GM12878 (cell line): ENCODE measurements around the gene SETD2. TPM values are rescaled to one million over a fixed set of nuclear protein-coding genes. Genes with fewer than 3 reads are reported as not detected.

ENCODE experiments used
- ATAC-seq: fragments of 200-7000 bp; cut with Tn5 transposase; 3 replicates; pipeline ENCODE4 v1.9.1; 2020; ENCODE audit warnings: mild to moderate bottlenecking, moderate library complexity
- BruUV-seq: library from RNA; stranded (reverse); fragments of 400-500 nt; replicated peaks from 2 replicates; lab custom pipeline; 2021; lab: Mats Ljungman, UMichigan
- CTCF ChIA-PET: fragments of 300-600 bp; sonication (Branson Sonifier 250); formaldehyde crosslinking; extraction: SDS; loops from one replicate; lab custom pipeline; 2021; ENCODE audit warnings: inconsistent platforms; lab: Yijun Ruan, JAX
- POLR2A ChIA-PET: fragments of 350-600 bp; formaldehyde crosslinking; extraction: SDS; loops from one replicate; lab custom pipeline; 2021; ENCODE audit warnings: inconsistent platforms; lab: Charles Lee
- RAD21 ChIA-PET: fragments of 300-600 bp; sonication (Branson Sonifier 250); formaldehyde crosslinking; loops from one replicate; lab custom pipeline; 2023; ENCODE audit warnings: antibody characterized with exemption; ENCODE audit not compliant: unreplicated experiment; lab: Charles Lee
- SMC1A ChIA-PET: fragments of 300-600 bp; sonication (Branson Sonifier 250); formaldehyde crosslinking; loops from one replicate; lab custom pipeline; 2023; ENCODE audit not compliant: unreplicated experiment, uncharacterized antibody; lab: Charles Lee
- DNase-seq: peaks from one replicate; pipeline ENCODE4 v3.0.0-alpha.2; 2011; ENCODE audit warnings: low read depth, low spot score
- FAIRE-seq: peaks from 3 replicates; lab custom pipeline; 2011; peaks lifted over from hg19 to GRCh38; lab: Jason Lieb, UNC
- H2AFZ ChIP-seq: 2 replicates; pipeline ENCODE4 v1.6.0; 2011; ENCODE audit warnings: low read depth, low read length, control low read depth; ENCODE audit not compliant: control insufficient read depth
- H3K27ac ChIP-seq: 2 replicates; pipeline ENCODE4 v1.5.1; 2011; ENCODE audit warnings: control low read depth; ENCODE audit not compliant: control insufficient read depth, insufficient read depth
- H3K27me3 ChIP-seq, 2 experiments: replicated peaks in 1 of 2; 2 replicates each; pipeline versions ENCODE4 v1.6.0 to v1.6.1; 2011; ENCODE audit warnings: low read length in 1 of 2; ENCODE audit not compliant: control insufficient read depth in 2 of 2, insufficient read depth in 2 of 2
- H3K36me3 ChIP-seq, 2 experiments: 2 replicates each; pipeline ENCODE4 v1.5.1; 2011; ENCODE audit warnings: low read length in 1 of 2; ENCODE audit not compliant: control insufficient read depth in 2 of 2, insufficient read depth in 2 of 2
- H3K4me1 ChIP-seq: 2 replicates; pipeline ENCODE4 v1.6.1; 2011; ENCODE audit warnings: mild to moderate bottlenecking, low read length, moderate library complexity, mixed read lengths; ENCODE audit not compliant: control insufficient read depth, insufficient read depth
- H3K4me2 ChIP-seq: 2 replicates; pipeline ENCODE4 v1.6.0; 2011; ENCODE audit warnings: control low read depth; ENCODE audit not compliant: control insufficient read depth, insufficient read depth
- H3K4me3 ChIP-seq: fragments of 200-600 bp; sonication (generic); 2 replicates; pipeline ENCODE4 v1.5.1; 2016
- H3K79me2 ChIP-seq: 2 replicates; pipeline ENCODE4 v1.6.0; 2011; ENCODE audit warnings: low read length; ENCODE audit not compliant: control insufficient read depth, insufficient read depth
- H3K9ac ChIP-seq: 2 replicates; pipeline ENCODE4 v1.8.0; 2011; ENCODE audit warnings: low read length, control low read depth, mixed read lengths; ENCODE audit not compliant: control insufficient read depth, insufficient read depth
- H3K9me3 ChIP-seq: replicated peaks from 3 replicates; pipeline ENCODE4 v1.5.1; 2011; ENCODE audit warnings: mild to moderate bottlenecking, low read length; ENCODE audit not compliant: control insufficient read depth, insufficient read depth
- H4K20me1 ChIP-seq: 2 replicates; pipeline ENCODE4 v1.6.0; 2011; ENCODE audit not compliant: control insufficient read depth, insufficient read depth
- ATF7 ChIP-seq: fragments of 450-650 bp; IDR thresholded peaks from 2 replicates; pipeline ENCODE4 v1.6.1; 2016; ENCODE audit warnings: low read depth, mild to moderate bottlenecking
- BHLHE40 ChIP-seq, 2 experiments: fragments of 450-650 bp in 1 of 2; IDR thresholded peaks; 2 replicates each; pipeline ENCODE4 v1.6.1; 2011 to 2017; ENCODE audit warnings: low read depth in 2 of 2, borderline replicate concordance in 1 of 2, improper control_type of control experiment in 1 of 2, low read length in 1 of 2, mild to moderate bottlenecking in 1 of 2
- CREM ChIP-seq: IDR thresholded peaks from 2 replicates; pipeline ENCODE4 v1.6.1; 2014; ENCODE audit warnings: antibody characterized with exemption, low read depth
- FOXM1 ChIP-seq: IDR thresholded peaks from 2 replicates; pipeline ENCODE4 v1.6.1; 2012; ENCODE audit warnings: low read depth, mild to moderate bottlenecking, inconsistent platforms, low read length, moderate library complexity
- KLF5 ChIP-seq: fragments of 450-650 bp; IDR thresholded peaks from 2 replicates; pipeline ENCODE4 v1.6.1; 2014; ENCODE audit warnings: mild to moderate bottlenecking; ENCODE audit not compliant: partially characterized antibody
- NR2C1 ChIP-seq: fragments of 450-650 bp; IDR thresholded peaks from 2 replicates; pipeline ENCODE4 v1.6.1; 2017; ENCODE audit warnings: antibody characterized with exemption, mild to moderate bottlenecking, moderate library complexity
- NR2F1 ChIP-seq: fragments of 450-650 bp; conservative IDR thresholded peaks from 2 replicates; pipeline ENCODE4 v1.6.1; 2017; ENCODE audit warnings: mild to moderate bottlenecking
- RELA ChIP-seq: fragments of 450-650 bp; IDR thresholded peaks from 2 replicates; pipeline ENCODE4 v1.8.0; 2014; ENCODE audit warnings: borderline replicate concordance; ENCODE audit not compliant: partially characterized antibody
- SMARCA5 ChIP-seq: fragments of 450-650 bp; IDR thresholded peaks from 2 replicates; pipeline ENCODE4 v1.6.1; 2017; ENCODE audit warnings: mild to moderate bottlenecking
- SREBF2 ChIP-seq: IDR thresholded peaks from 2 replicates; pipeline ENCODE4 v1.6.1; 2012; ENCODE audit warnings: mild to moderate bottlenecking, low read length
- ZBED1 ChIP-seq: IDR thresholded peaks from 2 replicates; pipeline ENCODE4 v1.6.1; 2016; ENCODE audit warnings: borderline replicate concordance
- ZBTB11 ChIP-seq: fragments of 450-650 bp; formaldehyde crosslinking; IDR thresholded peaks from 2 replicates; pipeline ENCODE4 v1.5.0; 2022; ENCODE audit warnings: mild to moderate bottlenecking, missing genetic modification characterization
- ZBTB33 ChIP-seq: fragments of 450-650 bp; IDR thresholded peaks from 2 replicates; pipeline ENCODE4 v1.6.1; 2017; ENCODE audit warnings: mild to moderate bottlenecking
- ZBTB40 ChIP-seq: fragments of 450-650 bp; IDR thresholded peaks from 2 replicates; pipeline ENCODE4 v1.6.1; 2016; ENCODE audit warnings: mild to moderate bottlenecking, moderate library complexity, borderline replicate concordance
- WGBS: methylation state at CpG from one replicate; pipeline ENCODE4 v1.1.6; 2016; ENCODE audit warnings: low lambda C conversion rate; ENCODE audit not compliant: insufficient replicate concordance, insufficient coverage; ENCODE audit errors: missing lambda C conversion rate; 5-methylcytosine and 5-hydroxymethylcytosine counted together
- in situ Hi-C: fragments of 300-500 bp; cut with MboI; formaldehyde crosslinking; loops from 9 replicates; pipeline ENCODE4 v1.14.3; 2018; ENCODE audit warnings: mixed read lengths
- intact Hi-C: fragments of 100-400 bp; cut with micrococcal nuclease; formaldehyde crosslinking; loops from one replicate; pipeline ENCODE4 v1.14.2; 2022; ENCODE audit not compliant: unreplicated experiment
- polyA plus RNA-seq, 11 experiments: library from polyadenylated mRNA; depleted of rRNA in 4 of 11; unstranded in 6 of 11; stranded (reverse) in 5 of 11; fragments of >200 nt; fragmentation: Nextera tagmentation in 4 of 11; fragmentation: Illumina TruSeq in 1 of 11; extraction: Ambion mirVana in 4 of 11; extraction: Trizol in 1 of 11; gene quantifications; 1 replicate in 1 of 11; 2 replicates in 10 of 11; pipeline versions ENCODE4 v1.2.1 to v1.2.3, GENCODE V29; 2011 to 2016; ENCODE audit warnings: inconsistent platforms in 2 of 11, missing spikeins in 2 of 11, low read depth in 1 of 11
- total RNA-seq, 4 experiments: library from RNA; depleted of rRNA in 3 of 4; stranded (reverse); fragments of >200 nt in 3 of 4; fragmentation: Illumina TruSeq in 1 of 4; extraction: Trizol in 1 of 4; gene quantifications; 2 replicates each; pipeline versions ENCODE4 v1.2.1 to v1.2.3, GENCODE V29; 2013 to 2021

The SETD2 gene
- total and polyA plus RNA-seq, 10 of the 15 experiments (the other 5 are each of a cell fraction or from before 2014, with no cell fraction given), result 8.4 to 44.9 (median 24.5) TPM

GRCh38 chr3:46988616-46989015 lies 175.3 kb downstream of the SETD2 start:
- Histone ChIP-seq H3K9ac (no peak overlapping the region; the same call in 1 of the 2 replicates), H3K36me3 (peaks cover 8 to 11% of the 10 kb centered on the region in 2 experiments; a peak in 3 of 4 replicates), H4K20me1 (no peaks in the 10 kb centered on the region), H3K4me1 (peaks cover 62% of the 10 kb centered on the region), H3K4me3 (peak overlapping the region; percentile 57), H3K27ac (peak overlapping the region; percentile 98), H2AFZ (no peak overlapping the region), H3K79me2 (peaks cover 46% of the 10 kb centered on the region), H3K27me3 (no peaks in the 10 kb centered on the region), H3K4me2 (peak overlapping the region; percentile 99), H3K9me3 (no peaks in the 10 kb centered on the region)
- no TSS peak for BruUV-seq
- ATAC-seq (no peak), FAIRE-seq (no peak), DNase-seq (no peak)
- in situ Hi-C loops, result no loop called here
- WGBS, result 58% methylated on average over 4 of the region's 4 CpGs
- intact Hi-C loops, result no loop called here
- ChIA-PET RAD21 (interaction anchor here (1.4 kb wide), 2 partner anchors 30 to 36 kb away, joined by 3 to 4 read pairs; no protein-coding TSS in a partner anchor), SMC1A (interaction anchor here (1.1 kb wide), 1 partner anchor 35 kb away, joined by 3 read pairs; no protein-coding TSS in a partner anchor), CTCF (no interaction called here), POLR2A (interaction anchor here (0.5 kb wide), 1 partner anchor 1160 kb away, joined by 7 read pairs; no protein-coding TSS in a partner anchor)
- TF ChIP-seq SMARCA5 (no peak), NR2C1 (no peak), CREM (no peak), ZBTB40 (no peak), ZBTB11 (no peak), BHLHE40 (IDR thresholded peaks at IDR 0.05; ENCODE audit: borderline replicate concordance in 1 of 2, low read depth in 2 of 2, low read length in 1 of 2) (no peak), ZBED1 (no peak), ZBTB33 (no peak), ATF7 (no peak), FOXM1 (no peak), KLF5 (no peak), SREBF2 (no peak), NR2F1 (no peak), RELA (no peak)
